GM21360 (cell line): ENCODE data around the gene KRT40.

Experiments used
- ATAC-seq: cut with Tn5 transposase; IDR thresholded peaks from one replicate; pipeline ENCODE4 v1.9.1; 2021; ENCODE audit warnings: mild to moderate bottlenecking, moderate library complexity; ENCODE audit not compliant: unreplicated experiment

The KRT40 gene

GRCh38 chr17:40997361-40997760 is 13.2 kb upstream of the KRT40 start:
- ATAC-seq, result no peak

- ATAC-seq, result no peak
Measured at GRCh38 chr17:40996829-40997228, 12.7 kb upstream of the KRT40 start.

- no peak for ATAC-seq
Measured at GRCh38 chr17:40995116-40995515, 11.0 kb upstream of the KRT40 start.

GRCh38 chr17:40993839-40994238 is 9.7 kb upstream of the KRT40 start, which contains the start of gene KRTAP3-3:
Gene KRTAP3-3, minus strand, starts transcription at chr17:40994164. Its CDS starts 67 bp downstream, at chr17:40994097.
- ATAC-seq, result no peak

GRCh38 chr17:40993084-40993483 is 9.0 kb upstream of the KRT40 start:
- ATAC-seq, result no peak

GRCh38 chr17:40992666-40993065 is 8.5 kb upstream of the KRT40 start:
- no peak for ATAC-seq

GRCh38 chr17:40986920-40987319 is 2.8 kb upstream of the KRT40 start:
- ATAC-seq, result no peak

- ATAC-seq, result no peak
Measured at GRCh38 chr17:40981115-40981514, 3.0 kb downstream of the KRT40 start.

GRCh38 chr17:40980596-40980995 is 3.5 kb downstream of the KRT40 start:
- ATAC-seq, result no peak

GRCh38 chr17:40980117-40980516 is 4.0 kb downstream of the KRT40 start:
- ATAC-seq, result no peak

- ATAC-seq, result no peak
Measured at GRCh38 chr17:40978575-40979151, 5.5 kb downstream of the KRT40 start.

- no peak for ATAC-seq
Measured at GRCh38 chr17:40975516-40975915, 8.6 kb downstream of the KRT40 start.

- no peak for ATAC-seq
Measured at GRCh38 chr17:40974366-40974765, 9.8 kb downstream of the KRT40 start.

- no peak for ATAC-seq
Measured at GRCh38 chr17:40967582-40967981, 16.5 kb downstream of the KRT40 start.

- no peak for ATAC-seq
Measured at GRCh38 chr17:40966848-40967247, 17.3 kb downstream of the KRT40 start, which contains the start of gene KRT39. Gene KRT39, minus strand, starts transcription at chr17:40966948. Its CDS starts 92 bp downstream, at chr17:40966856.

GRCh38 chr17:40963838-40964237 is 20.3 kb downstream of the KRT40 start:
- ATAC-seq, result no peak

GRCh38 chr17:40962059-40962561 is 22.0 kb downstream of the KRT40 start:
- no peak for ATAC-seq

GRCh38 chr17:40961591-40961990 is 22.5 kb downstream of the KRT40 start:
- no peak for ATAC-seq

- ATAC-seq, result no peak
Measured at GRCh38 chr17:40960144-40960543, 24.0 kb downstream of the KRT40 start.

GRCh38 chr17:40958086-40958953 is 25.8 kb downstream of the KRT40 start:
- no peak for ATAC-seq

- ATAC-seq, result no peak
Measured at GRCh38 chr17:40956401-40957254, 27.5 kb downstream of the KRT40 start.
